Loucy (cell line): ENCODE results near the gene MYCBP2.

Experiments
- CTCF ChIP-seq: fragments of 200-600 bp; sonication (generic); conservative IDR thresholded peaks from 2 replicates; pipeline ENCODE4 v1.5.1; 2014; ENCODE audit warnings: mild to moderate bottlenecking, antibody characterized with exemption, low read length
- EZH2phosphoT487 ChIP-seq: fragments of 200-600 bp; IDR thresholded peaks from 2 replicates; pipeline ENCODE4 v1.6.1; 2018; ENCODE audit warnings: antibody characterized with exemption, mild to moderate bottlenecking, moderate library complexity, borderline replicate concordance

DNA sequence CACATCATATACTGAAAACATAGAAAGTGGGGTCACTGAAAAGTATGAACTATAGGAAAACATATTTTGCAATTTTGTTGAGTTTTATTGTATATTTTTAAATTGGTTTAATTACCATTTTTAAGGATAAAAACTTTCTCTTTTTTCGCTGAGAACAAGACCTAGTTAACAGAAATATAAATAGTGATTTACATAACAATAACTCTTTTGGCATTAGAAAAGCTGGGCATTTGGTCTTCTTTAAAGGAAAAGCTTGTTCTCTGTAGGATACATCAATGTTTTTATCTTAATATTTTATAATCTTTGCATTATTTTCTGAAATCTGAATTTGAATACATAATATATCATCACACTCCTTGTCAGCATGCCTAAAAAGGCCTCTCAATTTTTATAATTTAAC, 47.4 kb upstream of the MYCBP2 start:
- TF ChIP-seq CTCF (no peak), EZH2phosphoT487 (no peak)
